ENCODE results near the gene GLP1R.

Gene GLP1R

GRCh38 chr6:39050453-39051112 lies 2.0 kb downstream of the GLP1R start:
- Histone ChIP-seq H2AFZ (ENCODE audit: low read depth, low read length, severe bottlenecking) (no peak overlapping the region), H3K9ac (ENCODE audit: low read length) (no peak overlapping the region), H4K20me1 (ENCODE audit: low read depth, low read length) (no peaks in the 10 kb centered on the region), H3K9me3 (ENCODE audit: insufficient read depth, low read length) (no peaks in the 10 kb centered on the region), H3F3A (ENCODE audit: insufficient read depth) (no peaks in the 10 kb centered on the region), H3K36me3 (ENCODE audit: low read length) (no peaks in the 10 kb centered on the region), H3K27me3 (ENCODE audit: low read length) (no peaks in the 10 kb centered on the region), H3K4me2 (ENCODE audit: low read depth, low read length, poor library complexity, severe bottlenecking) (no peak overlapping the region), H3K4me3 (ENCODE audit: insufficient read depth, low read length, poor library complexity, severe bottlenecking) (no peak overlapping the region), H3K9me2 (replicated peaks; ENCODE audit: insufficient read depth, low read length) (no peaks in the 10 kb centered on the region), H3K27ac (ENCODE audit: low read depth, low read length) (no peak overlapping the region), H3K79me2 (ENCODE audit: insufficient read depth, low read length) (no peaks in the 10 kb centered on the region)
- TF ChIP-seq EZH2phosphoT487 (conservative IDR thresholded peaks at IDR 0.05; ENCODE audit: low read length) (no peak), CTCF (IDR thresholded peaks at IDR 0.05; ENCODE audit: insufficient read depth, low read length, poor library complexity, severe bottlenecking) (no peak)

GRCh38 chr6:39051399-39052122 lies 3.0 kb downstream of the GLP1R start:
- TF ChIP-seq CTCF (IDR thresholded peaks at IDR 0.05; ENCODE audit: insufficient read depth, low read length, poor library complexity, severe bottlenecking) (no peak), EZH2phosphoT487 (conservative IDR thresholded peaks at IDR 0.05; ENCODE audit: low read length) (no peak)
- H3K79me2 ChIP-seq (ENCODE audit: insufficient read depth, low read length): no peaks in the 10 kb centered on the region
- no peaks in the 10 kb centered on the region for H3K36me3 ChIP-seq (ENCODE audit: low read length)
- H3K4me2 ChIP-seq (ENCODE audit: low read depth, low read length, poor library complexity, severe bottlenecking): no peak overlapping the region
- H3K9me2 ChIP-seq (replicated peaks; ENCODE audit: insufficient read depth, low read length): no peaks in the 10 kb centered on the region
- H3K9ac ChIP-seq (ENCODE audit: low read length): no peak overlapping the region
- H3K9me3 ChIP-seq (ENCODE audit: insufficient read depth, low read length): no peaks in the 10 kb centered on the region
- no peak overlapping the region for H3K4me3 ChIP-seq (ENCODE audit: insufficient read depth, low read length, poor library complexity, severe bottlenecking)
- H3K27me3 ChIP-seq (ENCODE audit: low read length): no peaks in the 10 kb centered on the region
- H3F3A ChIP-seq (ENCODE audit: insufficient read depth): no peaks in the 10 kb centered on the region
- H2AFZ ChIP-seq (ENCODE audit: low read depth, low read length, severe bottlenecking): no peak overlapping the region
- no peak overlapping the region for H3K27ac ChIP-seq (ENCODE audit: low read depth, low read length)
- no peaks in the 10 kb centered on the region for H4K20me1 ChIP-seq (ENCODE audit: low read depth, low read length)

GRCh38 chr6:39053016-39053624 lies 4.5 kb downstream of the GLP1R start:
- no peak overlapping the region for H3K27ac ChIP-seq (ENCODE audit: low read depth, low read length)
- H3K4me2 ChIP-seq (ENCODE audit: low read depth, low read length, poor library complexity, severe bottlenecking): no peak overlapping the region
- no peaks in the 10 kb centered on the region for H3K9me2 ChIP-seq (replicated peaks; ENCODE audit: insufficient read depth, low read length)
- no peak overlapping the region for H2AFZ ChIP-seq (ENCODE audit: low read depth, low read length, severe bottlenecking)
- H3K9ac ChIP-seq (ENCODE audit: low read length): no peak overlapping the region
- H3K36me3 ChIP-seq (ENCODE audit: low read length): no peaks in the 10 kb centered on the region
- no peaks in the 10 kb centered on the region for H4K20me1 ChIP-seq (ENCODE audit: low read depth, low read length)
- no peaks in the 10 kb centered on the region for H3K79me2 ChIP-seq (ENCODE audit: insufficient read depth, low read length)
- TF ChIP-seq CTCF (IDR thresholded peaks at IDR 0.05; ENCODE audit: insufficient read depth, low read length, poor library complexity, severe bottlenecking) (no peak), EZH2phosphoT487 (conservative IDR thresholded peaks at IDR 0.05; ENCODE audit: low read length) (no peak)
- no peaks in the 10 kb centered on the region for H3K9me3 ChIP-seq (ENCODE audit: insufficient read depth, low read length)
- H3K4me3 ChIP-seq (ENCODE audit: insufficient read depth, low read length, poor library complexity, severe bottlenecking): no peak overlapping the region
- no peaks in the 10 kb centered on the region for H3K27me3 ChIP-seq (ENCODE audit: low read length)
- no peaks in the 10 kb centered on the region for H3F3A ChIP-seq (ENCODE audit: insufficient read depth)
